ENCODE measurements around the gene COA1. TPM values are rescaled to one million over a fixed set of nuclear protein-coding genes. Genes with fewer than 3 reads are reported as not detected.
"Not testable (repeated sequence)": the region's sequence is repeated elsewhere in the genome, so short reads cannot be mapped to it uniquely, and the experiment has no call there.

Gene COA1
- total RNA-seq, 2 donors from 2014 or later = 47.9 to 57.5 TPM

DNA sequence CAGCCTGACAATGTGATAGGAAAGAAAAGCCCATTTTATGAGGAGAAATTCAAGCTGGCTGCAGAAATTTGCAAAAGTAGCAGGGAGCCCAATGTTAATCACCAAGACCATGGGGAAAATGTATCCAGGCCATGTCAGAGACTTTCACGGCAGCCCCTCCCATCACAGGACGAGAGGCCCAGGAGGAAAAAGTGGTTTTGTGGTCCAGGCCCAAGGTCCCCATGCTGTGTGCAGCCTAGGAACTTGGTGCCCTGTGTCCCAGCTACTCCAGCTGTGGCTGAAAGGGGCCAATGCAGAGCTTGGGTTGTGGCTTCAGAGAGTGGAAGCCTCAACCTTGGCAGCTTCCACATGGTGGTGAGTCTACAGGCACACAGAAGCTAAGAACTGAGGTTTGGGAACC, 12.7 kb downstream of the COA1 start:
- H3K4me1 ChIP-seq (replicated peaks) = no peaks in the 10 kb centered on the region
- intact Hi-C loops (cut with DNase I) = no loop called here
- H3K27ac ChIP-seq = no peak overlapping the region
- no peak for DNase-seq (ENCODE audit: low spot score)
- TF ChIP-seq POLR2A (IDR thresholded peaks at IDR 0.05) (no peak), POLR2AphosphoS5 (IDR thresholded peaks at IDR 0.05) (no peak)
- TF ChIP-seq, protein P1, sequence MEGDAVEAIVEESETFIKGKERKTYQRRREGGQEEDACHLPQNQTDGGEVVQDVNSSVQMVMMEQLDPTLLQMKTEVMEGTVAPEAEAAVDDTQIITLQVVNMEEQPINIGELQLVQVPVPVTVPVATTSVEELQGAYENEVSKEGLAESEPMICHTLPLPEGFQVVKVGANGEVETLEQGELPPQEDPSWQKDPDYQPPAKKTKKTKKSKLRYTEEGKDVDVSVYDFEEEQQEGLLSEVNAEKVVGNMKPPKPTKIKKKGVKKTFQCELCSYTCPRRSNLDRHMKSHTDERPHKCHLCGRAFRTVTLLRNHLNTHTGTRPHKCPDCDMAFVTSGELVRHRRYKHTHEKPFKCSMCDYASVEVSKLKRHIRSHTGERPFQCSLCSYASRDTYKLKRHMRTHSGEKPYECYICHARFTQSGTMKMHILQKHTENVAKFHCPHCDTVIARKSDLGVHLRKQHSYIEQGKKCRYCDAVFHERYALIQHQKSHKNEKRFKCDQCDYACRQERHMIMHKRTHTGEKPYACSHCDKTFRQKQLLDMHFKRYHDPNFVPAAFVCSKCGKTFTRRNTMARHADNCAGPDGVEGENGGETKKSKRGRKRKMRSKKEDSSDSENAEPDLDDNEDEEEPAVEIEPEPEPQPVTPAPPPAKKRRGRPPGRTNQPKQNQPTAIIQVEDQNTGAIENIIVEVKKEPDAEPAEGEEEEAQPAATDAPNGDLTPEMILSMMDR (IDR thresholded peaks at IDR 0.05) = no peak
- WGBS = 57% methylated on average over 2 of the region's 2 CpGs
- no peaks in the 10 kb centered on the region for H3K36me3 ChIP-seq
- H3K4me3 ChIP-seq = no peak overlapping the region
- H3K9me3 ChIP-seq = no peaks in the 10 kb centered on the region
- no peaks in the 10 kb centered on the region for H3K27me3 ChIP-seq (replicated peaks; ENCODE audit: insufficient read depth)

DNA sequence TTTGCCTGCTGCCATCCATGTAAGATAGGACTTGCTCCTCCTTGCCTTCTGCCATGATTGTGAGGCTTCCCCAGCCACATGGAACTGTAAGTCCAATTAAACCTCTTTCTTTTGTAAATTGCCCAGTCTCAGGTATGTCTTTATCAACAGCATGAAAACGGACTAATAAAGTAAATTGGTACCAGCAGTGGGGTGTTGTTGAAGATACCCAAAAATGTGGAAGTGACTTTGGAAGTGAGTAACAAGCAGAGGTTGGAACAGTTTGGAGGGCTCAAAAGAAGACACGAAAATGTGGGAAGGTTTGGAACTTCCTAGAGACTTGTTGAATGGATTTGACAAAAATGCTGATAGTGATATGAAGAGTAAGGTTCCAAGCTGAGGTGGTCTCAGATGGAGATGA, 13.4 kb downstream of the COA1 start:
- H3K4me3 ChIP-seq; H3K4me1 ChIP-seq (replicated peaks); intact Hi-C loops (cut with DNase I); DNase-seq (ENCODE audit: low spot score); H3K27me3 ChIP-seq (replicated peaks; ENCODE audit: insufficient read depth); H3K27ac ChIP-seq; H3K36me3 ChIP-seq; H3K9me3 ChIP-seq: not testable (repeated sequence)
- WGBS = 92% methylated on average over 2 of the region's 2 CpGs

DNA sequence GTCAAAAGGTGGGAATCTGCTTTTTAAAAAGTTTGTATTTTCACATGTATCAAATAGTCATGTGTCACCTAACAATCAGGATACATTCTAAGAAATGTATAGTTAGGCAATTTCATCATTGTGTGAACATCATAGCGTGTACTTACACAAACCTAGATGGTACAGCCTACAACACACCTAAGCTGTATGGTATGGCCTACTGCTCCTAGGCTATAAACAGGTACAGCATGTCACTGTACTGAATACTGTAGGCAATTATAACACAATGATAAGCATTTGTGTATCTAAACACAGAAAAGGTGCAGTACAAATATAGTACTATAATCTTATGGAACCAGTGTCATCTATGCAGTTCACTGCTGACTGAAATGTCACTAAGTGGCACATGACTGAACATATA, 17.8 kb downstream of the COA1 start:
- no peak for TF ChIP-seq POLR2AphosphoS5 (IDR thresholded peaks at IDR 0.05)
- no peak for TF ChIP-seq POLR2A (IDR thresholded peaks at IDR 0.05)
- TF ChIP-seq, protein P1 (IDR thresholded peaks at IDR 0.05) = no peak
- no peaks in the 10 kb centered on the region for H3K36me3 ChIP-seq
- H3K9me3 ChIP-seq = no peaks in the 10 kb centered on the region
- WGBS = 94% methylated on average over 1 of the region's 1 CpG
- no peak overlapping the region for H3K27ac ChIP-seq
- H3K4me1 ChIP-seq (replicated peaks) = no peaks in the 10 kb centered on the region
- intact Hi-C loops (cut with DNase I) = no loop called here
- H3K27me3 ChIP-seq (replicated peaks; ENCODE audit: insufficient read depth) = no peaks in the 10 kb centered on the region
- H3K4me3 ChIP-seq = no peak overlapping the region
- DNase-seq (ENCODE audit: low spot score) = no peak

DNA sequence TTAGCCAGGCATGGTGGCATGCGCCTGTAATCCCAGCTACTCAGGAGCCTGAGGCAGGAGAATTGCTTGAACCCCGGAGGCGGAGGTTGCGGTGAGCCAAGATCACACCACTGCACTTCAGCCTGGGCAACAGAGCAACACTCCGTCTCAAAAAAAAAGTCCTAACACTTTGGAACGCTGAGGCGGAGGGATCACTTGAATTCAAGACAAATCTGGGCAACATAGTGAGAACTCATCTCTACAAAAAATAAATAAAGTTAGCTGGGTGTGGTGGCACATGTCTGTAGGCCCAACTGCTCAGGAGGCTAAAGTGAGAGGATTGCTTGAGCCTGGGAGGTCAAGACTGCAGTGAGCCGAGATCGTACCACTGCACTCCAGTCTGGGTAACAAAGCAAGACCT, 21.3 kb downstream of the COA1 start:
- H3K4me3 ChIP-seq; H3K27ac ChIP-seq; intact Hi-C loops (cut with DNase I); H3K4me1 ChIP-seq (replicated peaks); DNase-seq (ENCODE audit: low spot score); H3K36me3 ChIP-seq; H3K27me3 ChIP-seq (replicated peaks; ENCODE audit: insufficient read depth); H3K9me3 ChIP-seq: not testable (repeated sequence)
- 97% methylated on average over 9 of the region's 9 CpGs for WGBS

DNA sequence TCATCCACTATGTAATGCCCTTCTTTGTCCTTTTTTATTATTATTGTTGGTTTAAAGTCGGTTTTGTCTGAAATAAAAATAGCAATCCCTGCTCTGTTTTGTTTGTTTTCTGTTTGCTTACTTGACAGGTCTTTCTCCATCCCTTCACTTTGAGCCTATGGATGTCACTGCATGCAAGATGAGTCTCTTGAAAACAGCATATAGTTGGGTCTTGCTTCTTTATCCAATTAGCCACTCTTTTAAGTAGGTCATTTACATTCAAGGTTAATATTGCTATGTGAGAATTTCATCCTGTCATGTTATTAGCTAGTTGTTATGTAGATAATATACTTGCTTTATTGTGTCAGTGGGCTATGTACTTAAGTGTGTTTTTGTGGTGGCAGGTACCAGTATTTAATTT, 25.8 kb downstream of the COA1 start:
- intact Hi-C loops (cut with DNase I) = loop anchor here (5.0 kb wide), 1 partner anchor 134 kb away; no protein-coding TSS in a partner anchor
- DNase-seq (ENCODE audit: low spot score) = no peak
- no peak for TF ChIP-seq POLR2AphosphoS5 (IDR thresholded peaks at IDR 0.05)
- no peak for TF ChIP-seq POLR2A (IDR thresholded peaks at IDR 0.05)
- TF ChIP-seq, protein P1 (IDR thresholded peaks at IDR 0.05) = no peak
- H3K36me3 ChIP-seq = no peaks in the 10 kb centered on the region
- H3K9me3 ChIP-seq = no peaks in the 10 kb centered on the region
- WGBS = 89% methylated on average over 1 of the region's 1 CpG
- no peak overlapping the region for H3K4me3 ChIP-seq
- no peaks in the 10 kb centered on the region for H3K27me3 ChIP-seq (replicated peaks; ENCODE audit: insufficient read depth)
- no peak overlapping the region for H3K27ac ChIP-seq
- H3K4me1 ChIP-seq (replicated peaks) = no peaks in the 10 kb centered on the region

DNA sequence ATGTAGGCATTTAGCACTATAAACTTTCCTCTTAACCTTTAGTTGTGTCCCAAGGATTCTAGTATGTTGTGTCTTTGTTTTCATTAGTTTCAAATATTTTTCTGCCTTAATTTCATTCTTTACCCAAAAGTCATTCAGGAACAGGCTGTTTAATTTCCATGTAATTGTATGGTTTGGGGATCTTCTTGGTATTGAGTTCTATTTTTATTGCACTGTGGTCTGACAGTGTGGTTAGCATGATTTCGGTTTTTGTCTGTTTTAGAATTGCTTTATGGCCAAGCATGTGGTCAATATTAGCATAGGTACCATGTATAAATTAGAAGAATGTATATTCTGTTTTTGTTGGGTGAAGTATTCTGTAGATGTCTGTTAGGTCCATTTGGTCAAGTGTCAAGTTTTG, 26.3 kb downstream of the COA1 start:
- TF ChIP-seq, protein P1 (IDR thresholded peaks at IDR 0.05) = no peak
- TF ChIP-seq POLR2A (IDR thresholded peaks at IDR 0.05) (no peak), POLR2AphosphoS5 (IDR thresholded peaks at IDR 0.05) (no peak)
- Histone ChIP-seq H3K4me1 (replicated peaks) (no peaks in the 10 kb centered on the region), H3K27me3 (replicated peaks; ENCODE audit: insufficient read depth) (no peaks in the 10 kb centered on the region), H3K4me3 (no peak overlapping the region), H3K27ac (no peak overlapping the region), H3K36me3 (no peaks in the 10 kb centered on the region), H3K9me3 (no peaks in the 10 kb centered on the region)
- WGBS = 95% methylated on average over 1 of the region's 1 CpG
- no peak for DNase-seq (ENCODE audit: low spot score)
- intact Hi-C loops (cut with DNase I) = loop anchor here (5.0 kb wide), 1 partner anchor 134 kb away; no protein-coding TSS in a partner anchor

Data from prostate gland (tissue), 2 donors.